Mesothelial cell of epicardium (in vitro differentiated cells): ENCODE results near the gene IFT172. TPM values are rescaled to one million over a fixed set of nuclear protein-coding genes. Genes with fewer than 3 reads are reported as not detected.
"Not testable (repeated sequence)": the region's sequence is repeated elsewhere in the genome, so short reads cannot be mapped to it uniquely, and the experiment has no call there.

Experiments used
- DNase-seq, 2 experiments: peaks; one replicate each; pipeline ENCODE4 v3.0.0; 2021; ENCODE audit warnings: low spot score in 2 of 2; ENCODE audit not compliant: unreplicated experiment in 2 of 2
- H3K27ac Mint-ChIP-seq: 2 replicates; pipeline ENCODE4 v1.8.0; 2021; ENCODE audit warnings: mixed read lengths
- H3K27me3 Mint-ChIP-seq: 2 replicates; pipeline ENCODE4 v1.8.0; 2021; ENCODE audit warnings: low read depth, mixed read lengths
- H3K36me3 Mint-ChIP-seq: 2 replicates; pipeline ENCODE4 v1.8.0; 2021; ENCODE audit warnings: mixed read lengths
- H3K4me1 Mint-ChIP-seq: 2 replicates; pipeline ENCODE4 v1.8.0; 2021; ENCODE audit warnings: mixed read lengths
- H3K4me3 Mint-ChIP-seq: 2 replicates; pipeline ENCODE4 v1.8.0; 2021; ENCODE audit warnings: mild to moderate bottlenecking, moderate library complexity, mixed read lengths
- H3K9me3 Mint-ChIP-seq: 2 replicates; pipeline ENCODE4 v1.8.0; 2021; ENCODE audit warnings: mixed read lengths
- total RNA-seq: library from RNA; stranded (reverse); gene quantifications from 3 replicates; pipeline ENCODE4 v1.2.1, GENCODE V29; 2021
- TF ChIP-seq, protein P1 (sequence below): fragments of 200-600 bp; sonication (generic); IDR thresholded peaks from one replicate; pipeline ENCODE4 v1.5.0; 2021; ENCODE audit warnings: antibody characterized with exemption; ENCODE audit not compliant: unreplicated experiment

Gene IFT172
- total RNA-seq, 1 donor from 2014 or later, result 68.0 TPM

DNA sequence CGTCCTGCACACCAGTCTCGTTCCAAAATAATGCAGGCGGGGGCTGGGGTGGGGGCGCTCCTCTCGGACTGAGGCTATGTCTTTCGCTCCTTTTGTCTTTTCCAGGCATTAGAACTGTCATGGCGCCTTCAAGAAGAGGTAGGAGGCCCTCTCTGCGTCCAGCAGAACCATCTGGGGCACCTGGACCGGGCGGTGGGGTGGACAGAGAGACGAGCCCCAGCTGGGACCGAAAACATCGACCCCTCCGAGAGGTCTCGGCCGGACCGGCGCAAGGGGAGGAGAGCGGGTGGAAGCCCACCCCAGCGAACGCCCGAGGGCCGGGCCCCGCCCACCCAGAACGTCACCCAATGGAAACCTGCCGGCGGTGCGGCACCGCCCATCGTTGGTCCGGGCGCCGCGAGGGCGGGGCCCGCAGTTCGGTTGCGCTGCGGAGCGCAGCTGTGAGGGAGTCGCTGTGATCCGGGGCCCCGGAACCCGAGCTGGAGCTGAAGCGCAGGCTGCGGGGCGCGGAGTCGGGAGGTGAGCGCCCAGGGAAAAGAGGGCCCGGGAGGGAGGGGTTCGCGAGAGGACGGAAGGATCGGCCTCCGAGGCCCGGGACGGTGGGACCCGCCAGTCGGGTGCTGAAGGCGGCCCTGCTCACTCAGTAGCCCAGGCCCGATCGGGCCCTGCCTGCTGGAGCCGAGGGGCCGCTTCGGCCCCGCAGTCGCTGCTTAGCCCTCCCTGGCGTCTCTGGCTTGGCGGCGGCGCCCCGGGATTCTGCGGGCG, 61.1 kb downstream of the IFT172 start, which contains the start of gene NRBP1:
Gene NRBP1 (plus strand): TSS at position 419 of the 765 bp plus-strand sequence. CDS start 4,643 bp downstream, outside the sequence.
- Mint-ChIP-seq H3K4me1 (peaks cover 29% of the 10 kb centered on the region), H3K4me3 (peak within 1 kb of the TSS; percentile 99), H3K9me3 (peaks cover 2% of the 10 kb centered on the region), H3K27me3 (no peaks in the 10 kb centered on the region), H3K27ac (peak within 1 kb of the TSS; percentile 98), H3K36me3 (peaks cover 4% of the 10 kb centered on the region)
- DNase-seq, result peak; percentile 85 to 96
- TF ChIP-seq, protein P1, sequence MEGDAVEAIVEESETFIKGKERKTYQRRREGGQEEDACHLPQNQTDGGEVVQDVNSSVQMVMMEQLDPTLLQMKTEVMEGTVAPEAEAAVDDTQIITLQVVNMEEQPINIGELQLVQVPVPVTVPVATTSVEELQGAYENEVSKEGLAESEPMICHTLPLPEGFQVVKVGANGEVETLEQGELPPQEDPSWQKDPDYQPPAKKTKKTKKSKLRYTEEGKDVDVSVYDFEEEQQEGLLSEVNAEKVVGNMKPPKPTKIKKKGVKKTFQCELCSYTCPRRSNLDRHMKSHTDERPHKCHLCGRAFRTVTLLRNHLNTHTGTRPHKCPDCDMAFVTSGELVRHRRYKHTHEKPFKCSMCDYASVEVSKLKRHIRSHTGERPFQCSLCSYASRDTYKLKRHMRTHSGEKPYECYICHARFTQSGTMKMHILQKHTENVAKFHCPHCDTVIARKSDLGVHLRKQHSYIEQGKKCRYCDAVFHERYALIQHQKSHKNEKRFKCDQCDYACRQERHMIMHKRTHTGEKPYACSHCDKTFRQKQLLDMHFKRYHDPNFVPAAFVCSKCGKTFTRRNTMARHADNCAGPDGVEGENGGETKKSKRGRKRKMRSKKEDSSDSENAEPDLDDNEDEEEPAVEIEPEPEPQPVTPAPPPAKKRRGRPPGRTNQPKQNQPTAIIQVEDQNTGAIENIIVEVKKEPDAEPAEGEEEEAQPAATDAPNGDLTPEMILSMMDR, result no peak

DNA sequence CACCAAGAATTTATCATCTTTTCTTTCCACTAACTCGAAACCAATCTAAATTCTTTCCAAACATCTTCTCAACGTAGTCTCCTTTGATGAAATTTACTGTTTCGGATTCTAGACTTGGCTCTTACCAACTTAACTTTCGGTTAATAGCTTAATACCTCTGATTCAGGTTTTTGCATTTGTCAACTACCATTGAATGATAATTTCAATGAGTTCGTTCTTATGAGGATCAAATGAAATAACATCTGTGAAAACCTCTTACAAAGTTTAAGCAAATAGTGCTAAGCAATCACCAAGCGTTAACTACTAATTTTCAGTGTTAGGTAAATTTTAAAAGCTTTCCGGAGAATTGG, 61.7 kb downstream of the IFT172 start:
- no peak for DNase-seq
- TF ChIP-seq, protein P1, result no peak
- Mint-ChIP-seq H3K9me3 (peaks cover 2% of the 10 kb centered on the region), H3K4me3 (peak overlapping the region; percentile 99), H3K4me1 (peaks cover 29% of the 10 kb centered on the region), H3K27me3 (no peaks in the 10 kb centered on the region), H3K27ac (peak overlapping the region; percentile 98), H3K36me3 (no peaks in the 10 kb centered on the region)

DNA sequence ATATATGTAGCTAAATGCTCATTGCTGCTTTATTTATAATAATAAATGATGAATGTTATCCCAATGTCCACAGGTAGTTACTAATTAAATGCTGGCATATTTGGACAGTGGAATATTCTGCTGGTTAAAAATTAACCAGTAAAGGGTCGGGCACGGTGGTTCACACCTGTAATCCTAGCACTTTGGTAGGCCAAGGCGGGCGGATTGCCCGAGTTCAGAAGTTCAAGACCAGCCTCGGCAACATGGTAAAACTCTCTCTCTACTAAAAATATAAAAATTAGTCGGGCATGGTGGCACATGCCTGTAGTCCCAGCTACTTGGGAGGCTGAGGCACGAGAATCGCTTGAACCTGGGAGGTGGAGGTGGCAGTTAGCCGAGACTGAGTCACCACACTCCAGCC, 64.5 kb downstream of the IFT172 start:
- H3K27ac Mint-ChIP-seq, H3K36me3 Mint-ChIP-seq, H3K9me3 Mint-ChIP-seq, H3K4me3 Mint-ChIP-seq, DNase-seq, H3K27me3 Mint-ChIP-seq: not testable (repeated sequence)
- peaks cover 15% of the 10 kb centered on the region for H3K4me1 Mint-ChIP-seq

DNA sequence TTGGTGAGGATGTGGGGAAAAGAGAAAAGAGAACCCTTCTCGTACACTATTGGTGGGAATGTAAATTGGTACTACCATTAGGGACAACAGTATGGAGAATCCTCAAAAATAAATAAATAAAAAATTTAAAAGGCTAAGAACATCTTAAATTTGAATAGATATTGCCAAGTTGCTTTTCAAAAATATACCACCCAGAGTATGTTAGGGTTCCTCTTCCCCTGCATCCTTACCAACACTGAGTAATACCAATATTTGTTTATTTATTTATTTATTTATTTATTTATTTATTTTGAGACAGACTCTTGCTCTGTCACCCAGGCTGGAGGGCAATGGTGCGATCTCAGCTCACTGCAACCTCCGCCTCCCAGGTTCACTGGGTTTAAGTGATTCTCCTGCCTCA, 66.6 kb downstream of the IFT172 start:
- TF ChIP-seq, protein P1, result no peak
- peaks cover 2% of the 10 kb centered on the region for H3K9me3 Mint-ChIP-seq
- no peak overlapping the region for H3K27ac Mint-ChIP-seq
- H3K27me3 Mint-ChIP-seq, result no peaks in the 10 kb centered on the region
- no peak for DNase-seq
- H3K4me1 Mint-ChIP-seq, result peaks cover 7% of the 10 kb centered on the region
- H3K4me3 Mint-ChIP-seq, result no peak overlapping the region
- no peaks in the 10 kb centered on the region for H3K36me3 Mint-ChIP-seq

DNA sequence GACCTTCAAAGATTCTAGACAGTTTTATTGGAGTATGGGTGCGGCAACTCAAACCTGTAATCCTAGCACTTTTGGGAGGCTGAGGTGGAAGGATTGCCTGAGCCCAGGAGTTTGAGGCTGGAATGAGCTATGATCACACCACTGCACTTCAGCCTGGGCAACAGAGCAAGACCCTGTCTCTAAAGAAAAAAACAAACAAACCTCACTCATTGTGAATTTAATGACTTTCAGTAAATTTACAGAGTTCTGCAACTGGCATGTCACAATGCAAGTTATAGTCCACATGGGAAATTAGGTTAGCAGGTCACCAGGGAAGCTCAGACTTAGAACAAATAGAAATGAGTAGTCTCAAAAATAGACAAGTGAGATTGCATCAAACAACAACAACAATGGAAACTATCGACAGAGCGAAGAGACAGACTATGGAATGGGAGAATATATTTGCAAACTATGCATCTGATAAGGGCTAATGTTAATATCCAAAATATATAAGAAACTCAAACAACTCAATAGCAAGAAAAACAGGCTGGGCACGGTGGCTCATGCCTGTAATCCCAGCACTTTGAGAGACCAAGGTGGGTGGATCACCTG, 67.8 kb downstream of the IFT172 start:
- no peaks in the 10 kb centered on the region for H3K36me3 Mint-ChIP-seq
- H3K27ac Mint-ChIP-seq, result no peak overlapping the region
- TF ChIP-seq, protein P1, result no peak
- DNase-seq, result no peak
- H3K4me3 Mint-ChIP-seq, result no peak overlapping the region
- peaks cover 2% of the 10 kb centered on the region for H3K9me3 Mint-ChIP-seq
- H3K4me1 Mint-ChIP-seq, result peaks cover 2% of the 10 kb centered on the region
- H3K27me3 Mint-ChIP-seq, result no peaks in the 10 kb centered on the region

DNA sequence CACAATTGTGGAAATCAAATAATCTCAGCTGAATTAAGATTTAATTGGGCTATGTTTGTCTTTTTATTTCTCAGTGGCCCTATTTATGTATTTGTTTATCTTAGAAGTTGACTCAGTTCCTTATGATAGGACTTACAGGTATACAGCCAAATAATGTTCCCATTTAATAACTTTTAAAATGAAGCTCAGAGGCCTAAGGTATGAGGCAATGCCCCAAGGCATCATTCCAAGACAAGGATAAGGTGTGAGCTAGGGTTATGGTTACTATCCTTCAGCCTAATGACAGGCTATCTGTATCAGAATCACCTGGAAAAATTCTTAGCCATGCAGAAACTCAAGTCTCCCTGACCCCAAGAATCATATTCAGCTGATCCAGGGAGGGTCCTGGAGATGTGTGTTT, 68.5 kb downstream of the IFT172 start:
- Mint-ChIP-seq H3K27me3 (no peaks in the 10 kb centered on the region), H3K9me3 (peaks cover 2% of the 10 kb centered on the region), H3K27ac (no peak overlapping the region), H3K4me1 (no peaks in the 10 kb centered on the region), H3K36me3 (no peaks in the 10 kb centered on the region), H3K4me3 (no peak overlapping the region)
- no peak for DNase-seq
- TF ChIP-seq, protein P1, result no peak
